IMR-90 (cell line): Measurements from ENCODE around the gene RASSF3. TPM values are rescaled to one million over a fixed set of nuclear protein-coding genes. Genes with fewer than 3 reads are reported as not detected.

ENCODE experiments used
- ATAC-seq: fragments of 200-7000 bp; cut with Tn5 transposase; 2 replicates; pipeline ENCODE4 v1.9.1; 2020; ENCODE audit warnings: low read depth, mild to moderate bottlenecking, moderate library complexity
- BruUV-seq: library from RNA; stranded (reverse); fragments of 400-500 nt; replicated peaks from 2 replicates; lab custom pipeline; 2021; lab: Mats Ljungman, UMichigan
- CTCF ChIA-PET: fragments of 300-600 bp; formaldehyde crosslinking; extraction: SDS; loops from one replicate; lab custom pipeline; 2021; ENCODE audit warnings: antibody characterized with exemption; lab: Yijun Ruan, JAX
- POLR2A ChIA-PET: fragments of 300-600 bp; sonication (Branson Sonifier 250); formaldehyde crosslinking; loops from one replicate; lab custom pipeline; 2022; ENCODE audit warnings: antibody characterized with exemption; ENCODE audit not compliant: unreplicated experiment; lab: Charles Lee
- DNase-seq: peaks from one replicate; pipeline ENCODE4 v3.0.0; 2013
- H2AFZ ChIP-seq: replicated peaks from 2 replicates; pipeline ENCODE3; 2013; ENCODE audit warnings: low read length, mild to moderate bottlenecking; ENCODE audit not compliant: poor library complexity
- H2AK5ac ChIP-seq: 2 replicates; pipeline ENCODE4 v1.6.1; 2013; ENCODE audit warnings: low read depth, low read length, inconsistent platforms
- H2AK9ac ChIP-seq: replicated peaks from 2 replicates; pipeline ENCODE3; 2013; ENCODE audit warnings: mild to moderate bottlenecking, low read depth, low read length, moderate library complexity; ENCODE audit not compliant: poor library complexity
- H2BK120ac ChIP-seq: 2 replicates; pipeline ENCODE4 v1.6.1; 2013; ENCODE audit warnings: low read depth, low read length, inconsistent platforms
- H2BK15ac ChIP-seq: 3 replicates; pipeline ENCODE4 v1.6.1; 2013; ENCODE audit warnings: low read depth, low read length, inconsistent platforms
- H2BK20ac ChIP-seq: 2 replicates; pipeline ENCODE4 v1.6.1; 2013; ENCODE audit warnings: low read depth, mild to moderate bottlenecking, inconsistent platforms, low read length, moderate library complexity
- H2BK5ac ChIP-seq: 2 replicates; pipeline ENCODE4 v1.6.1; 2013; ENCODE audit warnings: mild to moderate bottlenecking, low read depth, low read length, inconsistent platforms; ENCODE audit not compliant: poor library complexity, severe bottlenecking
- H3K14ac ChIP-seq: replicated peaks from 2 replicates; pipeline ENCODE4 v1.6.1; 2013; ENCODE audit warnings: low read depth, low read length, inconsistent platforms
- H3K18ac ChIP-seq: 2 replicates; pipeline ENCODE4 v1.6.1; 2013; ENCODE audit warnings: low read depth, low read length, control low read depth
- H3K23ac ChIP-seq: 2 replicates; pipeline ENCODE4 v1.6.1; 2013; ENCODE audit warnings: low read depth, low read length, inconsistent platforms
- H3K27ac ChIP-seq: 2 replicates; pipeline ENCODE4 v1.5.1; 2013; ENCODE audit warnings: mild to moderate bottlenecking, control low read depth, low read length; ENCODE audit not compliant: insufficient read depth
- H3K27me3 ChIP-seq: 2 replicates; pipeline ENCODE4 v1.6.1; 2013; ENCODE audit warnings: low read length; ENCODE audit not compliant: control insufficient read depth, insufficient read depth
- H3K36me3 ChIP-seq: 2 replicates; pipeline ENCODE4 v1.6.1; 2013; ENCODE audit warnings: low read length, mixed read lengths; ENCODE audit not compliant: control insufficient read depth, insufficient read depth
- H3K4ac ChIP-seq: 2 replicates; pipeline ENCODE4 v1.6.1; 2013; ENCODE audit warnings: low read depth, low read length, inconsistent platforms
- H3K4me1 ChIP-seq: 2 replicates; pipeline ENCODE4 v1.6.1; 2013; ENCODE audit warnings: low read length, mixed read lengths; ENCODE audit not compliant: control insufficient read depth, insufficient read depth
- H3K4me2 ChIP-seq: 2 replicates; pipeline ENCODE4 v1.6.1; 2013; ENCODE audit warnings: low read depth, mild to moderate bottlenecking, control low read depth, low read length, moderate library complexity
- H3K4me3 ChIP-seq: 2 replicates; pipeline ENCODE4 v1.5.1; 2013; ENCODE audit warnings: low read depth, mild to moderate bottlenecking, control low read depth, low read length, moderate library complexity; ENCODE audit not compliant: insufficient read depth
- H3K56ac ChIP-seq: 2 replicates; pipeline ENCODE4 v1.6.1; 2013; ENCODE audit warnings: low read length, inconsistent platforms; ENCODE audit not compliant: insufficient read depth; ENCODE audit errors: extremely low read depth
- H3K79me1 ChIP-seq, 2 experiments: 2 replicates each; pipeline ENCODE4 v1.6.1; 2013; ENCODE audit warnings: low read length in 2 of 2, inconsistent platforms in 1 of 2, low read depth in 1 of 2
- H3K9ac ChIP-seq: 2 replicates; pipeline ENCODE4 v1.6.1; 2013; ENCODE audit warnings: low read depth, low read length, control low read depth
- H3K9me1 ChIP-seq: 2 replicates; pipeline ENCODE4 v1.6.1; 2013; ENCODE audit warnings: low read length, inconsistent platforms; ENCODE audit not compliant: insufficient read depth
- H3K9me3 ChIP-seq: 2 replicates; pipeline ENCODE4 v1.6.1; 2013; ENCODE audit warnings: low read length; ENCODE audit not compliant: control insufficient read depth, insufficient read depth
- H4K20me1 ChIP-seq: 2 replicates; pipeline ENCODE4 v1.6.1; 2013; ENCODE audit warnings: low read length, inconsistent platforms; ENCODE audit not compliant: insufficient read depth
- H4K5ac ChIP-seq: 2 replicates; pipeline ENCODE4 v1.6.1; 2013; ENCODE audit warnings: mild to moderate bottlenecking, low read depth, low read length, control low read depth
- H4K8ac ChIP-seq, 2 experiments: 2 replicates each; pipeline ENCODE4 v1.6.1; 2013; ENCODE audit warnings: low read depth in 2 of 2, low read length in 2 of 2, control low read depth in 1 of 2, inconsistent platforms in 1 of 2
- H4K91ac ChIP-seq: 2 replicates; pipeline ENCODE4 v1.6.1; 2013; ENCODE audit warnings: low read depth, low read length, inconsistent platforms; ENCODE audit not compliant: insufficient read depth
- BHLHE40 ChIP-seq: fragments of 150-350 bp; IDR thresholded peaks from 2 replicates; pipeline ENCODE4 v1.6.1; 2016; ENCODE audit warnings: mild to moderate bottlenecking, low read depth, low read length
- CEBPB ChIP-seq: IDR thresholded peaks from 2 replicates; pipeline ENCODE4 v1.6.1; 2012; ENCODE audit warnings: low read depth, low read length, improper control_type of control experiment
- CHD1 ChIP-seq: IDR thresholded peaks from 2 replicates; pipeline ENCODE4 v1.6.1; 2012; ENCODE audit warnings: low read depth, low read length, improper control_type of control experiment
- POLR2A ChIP-seq: IDR thresholded peaks from 2 replicates; pipeline ENCODE4 v1.6.1; 2012; ENCODE audit warnings: mild to moderate bottlenecking, low read depth, low read length
- WGBS, 2 experiments: methylation state at CpG; one replicate each; pipeline versions ENCODE4 v1.1.5 to v1.1.7; 2013; ENCODE audit warnings: missing lambda C conversion rate in 2 of 2; ENCODE audit not compliant: insufficient read length in 1 of 2; ENCODE audit errors: extremely low coverage in 2 of 2; 5-methylcytosine and 5-hydroxymethylcytosine counted together
- dilution Hi-C: fragments of 300-500 bp; cut with HindIII; formaldehyde crosslinking; loops from one replicate; pipeline ENCODE4 v1.14.3; 2018; ENCODE audit warnings: low sequenced_read_pairs; ENCODE audit not compliant: unreplicated experiment
- in situ Hi-C: fragments of 300-500 bp; cut with MboI; formaldehyde crosslinking; loops from 3 replicates; pipeline ENCODE4 v1.14.3; 2019; ENCODE audit warnings: low sequenced_read_pairs, inconsistent platforms, mixed read lengths
- intact Hi-C: fragments of 100-400 bp; cut with micrococcal nuclease; formaldehyde crosslinking; loops from 2 replicates; pipeline ENCODE4 v1.10.0; 2022
- polyA plus RNA-seq, 3 experiments: library from polyadenylated mRNA; depleted of rRNA; stranded (reverse); fragments of >200 nt; gene quantifications; 2 replicates each; pipeline ENCODE4 v1.2.3, GENCODE V29; 2012; ENCODE audit warnings: low replicate concordance in 1 of 3
- total RNA-seq: library from RNA; depleted of rRNA; stranded (reverse); fragments of >200 nt; gene quantifications from 2 replicates; pipeline ENCODE4 v1.2.3, GENCODE V29; 2012
- TF ChIP-seq, protein P1 (sequence below): conservative IDR thresholded peaks from 2 replicates; pipeline ENCODE4 v1.5.1; 2012; ENCODE audit warnings: mild to moderate bottlenecking, low read depth, low read length, improper control_type of control experiment

Gene RASSF3
- total and polyA plus RNA-seq, 2 of the 4 experiments (the other 2 are of a cell fraction), result 18.7 to 39.3 TPM

DNA sequence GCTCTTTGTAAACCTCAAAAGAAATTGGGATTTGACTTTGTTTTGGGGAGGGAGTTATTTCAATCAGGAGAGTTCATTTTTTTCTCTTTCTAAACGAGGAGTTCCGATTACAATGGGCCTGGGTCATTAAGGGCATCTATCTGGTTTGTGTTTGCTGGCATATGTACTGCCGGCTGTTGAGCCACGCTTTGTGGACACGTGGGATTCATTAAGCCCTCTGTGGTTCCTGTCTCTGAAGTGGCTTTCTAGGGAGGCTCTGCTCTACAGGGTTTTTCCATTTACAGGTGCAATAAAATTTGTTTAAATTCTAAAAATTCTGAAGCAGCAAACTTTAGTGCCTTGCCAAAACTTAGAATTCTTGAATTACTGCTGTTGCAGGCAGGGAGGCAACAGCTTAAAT lies 91.0 kb downstream of the RASSF3 start:
- CTCF ChIA-PET, result interaction anchor here (0.6 kb wide), 2 partner anchors 9 to 900 kb away, joined by 3 to 4 read pairs; no protein-coding TSS in a partner anchor
- H3K27me3 ChIP-seq, result no peaks in the 10 kb centered on the region
- H2BK5ac ChIP-seq, result no peak overlapping the region
- ATAC-seq (no peak), DNase-seq (no peak)
- dilution Hi-C loops (no loop called here), in situ Hi-C loops (loop anchor here (5.0 kb wide), 1 partner anchor 154 kb away; no protein-coding TSS in a partner anchor), intact Hi-C loops (no loop called here)
- no peak overlapping the region for H3K4me2 ChIP-seq
- no peak overlapping the region for H3K27ac ChIP-seq
- H2BK20ac ChIP-seq, result no peak overlapping the region
- H2AK5ac ChIP-seq, result no peak overlapping the region
- H4K5ac ChIP-seq, result no peak overlapping the region
- POLR2A ChIA-PET, result no interaction called here
- H3K36me3 ChIP-seq, result no peaks in the 10 kb centered on the region
- H3K14ac ChIP-seq, result no peak overlapping the region
- no peaks in the 10 kb centered on the region for H3K9me3 ChIP-seq
- peaks cover 0 to 10% of the 10 kb centered on the region in 2 experiments; a peak in 2 of 4 replicates for H3K79me1 ChIP-seq
- no peak overlapping the region for H2AFZ ChIP-seq
- H3K4ac ChIP-seq, result no peak overlapping the region
- H3K4me1 ChIP-seq, result no peaks in the 10 kb centered on the region
- H3K56ac ChIP-seq, result no peak overlapping the region
- H2BK15ac ChIP-seq, result no peak overlapping the region
- H3K23ac ChIP-seq, result no peak overlapping the region
- H3K18ac ChIP-seq, result no peak overlapping the region
- no peak overlapping the region for H4K91ac ChIP-seq
- peaks cover 3% of the 10 kb centered on the region; the same call in 1 of the 2 replicates for H4K20me1 ChIP-seq
- H3K9me1 ChIP-seq, result peaks cover 4% of the 10 kb centered on the region; the same call in 1 of the 2 replicates
- no TSS peak for BruUV-seq
- H4K8ac ChIP-seq, result no peak overlapping the region
- no peak overlapping the region for H2AK9ac ChIP-seq
- no peak overlapping the region for H3K9ac ChIP-seq
- WGBS, 2 experiments, result no CpG with 5 or more reads among the region's 5 CpGs
- TF ChIP-seq, protein P1, sequence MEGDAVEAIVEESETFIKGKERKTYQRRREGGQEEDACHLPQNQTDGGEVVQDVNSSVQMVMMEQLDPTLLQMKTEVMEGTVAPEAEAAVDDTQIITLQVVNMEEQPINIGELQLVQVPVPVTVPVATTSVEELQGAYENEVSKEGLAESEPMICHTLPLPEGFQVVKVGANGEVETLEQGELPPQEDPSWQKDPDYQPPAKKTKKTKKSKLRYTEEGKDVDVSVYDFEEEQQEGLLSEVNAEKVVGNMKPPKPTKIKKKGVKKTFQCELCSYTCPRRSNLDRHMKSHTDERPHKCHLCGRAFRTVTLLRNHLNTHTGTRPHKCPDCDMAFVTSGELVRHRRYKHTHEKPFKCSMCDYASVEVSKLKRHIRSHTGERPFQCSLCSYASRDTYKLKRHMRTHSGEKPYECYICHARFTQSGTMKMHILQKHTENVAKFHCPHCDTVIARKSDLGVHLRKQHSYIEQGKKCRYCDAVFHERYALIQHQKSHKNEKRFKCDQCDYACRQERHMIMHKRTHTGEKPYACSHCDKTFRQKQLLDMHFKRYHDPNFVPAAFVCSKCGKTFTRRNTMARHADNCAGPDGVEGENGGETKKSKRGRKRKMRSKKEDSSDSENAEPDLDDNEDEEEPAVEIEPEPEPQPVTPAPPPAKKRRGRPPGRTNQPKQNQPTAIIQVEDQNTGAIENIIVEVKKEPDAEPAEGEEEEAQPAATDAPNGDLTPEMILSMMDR, result no peak
- TF ChIP-seq BHLHE40, result no peak
- no peak for TF ChIP-seq POLR2A
- no peak for TF ChIP-seq CHD1
- TF ChIP-seq CEBPB, result no peak
- no peak overlapping the region for H3K4me3 ChIP-seq
- no peak overlapping the region for H2BK120ac ChIP-seq
